A673 (cell line): Measurements from ENCODE around the gene TBX4. TPM values are rescaled to one million over a fixed set of nuclear protein-coding genes. Genes with fewer than 3 reads are reported as not detected.
"Not testable (repeated sequence)": the region's sequence is repeated elsewhere in the genome, so short reads cannot be mapped to it uniquely, and the experiment has no call there.

Experiments used
- BruUV-seq: library from RNA; stranded (reverse); fragments of 400-500 nt; replicated peaks from 2 replicates; lab custom pipeline; 2021; lab: Mats Ljungman, UMichigan
- CTCF ChIA-PET: fragments of 300-600 bp; sonication (Branson Sonifier 250); formaldehyde crosslinking; loops from one replicate; lab custom pipeline; 2022; ENCODE audit warnings: antibody characterized with exemption; lab: Charles Lee
- POLR2A ChIA-PET: fragments of 300-600 bp; sonication (Branson Sonifier 250); formaldehyde crosslinking; loops from one replicate; lab custom pipeline; 2022; ENCODE audit warnings: antibody characterized with exemption; ENCODE audit not compliant: low non-redundant PET; lab: Charles Lee
- DNase-seq: peaks from one replicate; pipeline ENCODE4 v3.0.0-alpha.2; 2015; ENCODE audit warnings: low spot score
- H3K27ac ChIP-seq: fragments of 200-600 bp; sonication (generic); 2 replicates; pipeline ENCODE4 v1.5.1; 2016; ENCODE audit warnings: mixed run types, low read depth, mild to moderate bottlenecking, mixed read lengths, antibody characterized with exemption, low read length; ENCODE audit not compliant: poor library complexity, severe bottlenecking
- H3K27me3 ChIP-seq: fragments of 200-600 bp; sonication (generic); replicated peaks from 2 replicates; pipeline ENCODE4 v1.6.1; 2017; ENCODE audit warnings: mixed run types, low read depth, mild to moderate bottlenecking, mixed read lengths, antibody characterized with exemption, low read length; ENCODE audit not compliant: insufficient read depth, poor library complexity
- H3K36me3 ChIP-seq: fragments of 200-600 bp; sonication (generic); 2 replicates; pipeline ENCODE4 v1.6.1; 2016; ENCODE audit warnings: mixed run types, mild to moderate bottlenecking, mixed read lengths, antibody characterized with exemption, low read length; ENCODE audit not compliant: insufficient read depth, poor library complexity, severe bottlenecking
- H3K4me1 ChIP-seq: fragments of 200-600 bp; sonication (generic); 2 replicates; pipeline ENCODE4 v1.6.1; 2017; ENCODE audit warnings: mixed run types, mild to moderate bottlenecking, mixed read lengths, antibody characterized with exemption, low read length; ENCODE audit not compliant: insufficient read depth, poor library complexity, severe bottlenecking
- H3K4me3 ChIP-seq: fragments of 200-600 bp; sonication (generic); 2 replicates; pipeline ENCODE4 v1.5.1; 2016; ENCODE audit warnings: low read depth, mixed run types, mild to moderate bottlenecking, mixed read lengths, low read length; ENCODE audit not compliant: poor library complexity, severe bottlenecking
- H3K9me3 ChIP-seq: fragments of 200-600 bp; sonication (generic); 2 replicates; pipeline ENCODE4 v1.6.1; 2016; ENCODE audit warnings: mixed run types, low read depth, mild to moderate bottlenecking, mixed read lengths, antibody characterized with exemption, low read length; ENCODE audit not compliant: poor library complexity, severe bottlenecking
- EZH2 ChIP-seq: fragments of 200-600 bp; sonication (generic); IDR thresholded peaks from 2 replicates; pipeline ENCODE4 v1.6.1; 2017; ENCODE audit warnings: borderline replicate concordance, low read depth, mild to moderate bottlenecking, mixed read lengths, antibody characterized with exemption, low read length; ENCODE audit not compliant: poor library complexity, severe bottlenecking
- intact Hi-C: fragments of 100-400 bp; cut with micrococcal nuclease; formaldehyde crosslinking; loops from one replicate; pipeline ENCODE4 v1.10.0; 2022; ENCODE audit not compliant: unreplicated experiment
- total RNA-seq: library from RNA; stranded (reverse); gene quantifications from 2 replicates; pipeline ENCODE4 v1.2.3, GENCODE V29; 2021
- TF ChIP-seq, protein P1 (sequence below): fragments of 300-800, 200-600 bp; sonication (generic); conservative IDR thresholded peaks from 2 replicates; pipeline ENCODE4 v1.5.1; 2017; ENCODE audit warnings: low read depth, mild to moderate bottlenecking, antibody characterized with exemption, low read length, moderate library complexity, mixed read lengths

Gene TBX4
- total RNA-seq, 1 experiment from 2014 or later = not detected

GRCh38 chr17:61490540-61490975, 38.3 kb downstream of the TBX4 start:
- Histone ChIP-seq H3K4me1 (no peaks in the 10 kb centered on the region), H3K36me3 (no peaks in the 10 kb centered on the region), H3K27me3 (no peaks in the 10 kb centered on the region), H3K4me3 (no peak overlapping the region), H3K9me3 (no peaks in the 10 kb centered on the region), H3K27ac (no peak overlapping the region)
- intact Hi-C loops = no loop called here
- TF ChIP-seq EZH2 = no peak
- TF ChIP-seq, protein P1, sequence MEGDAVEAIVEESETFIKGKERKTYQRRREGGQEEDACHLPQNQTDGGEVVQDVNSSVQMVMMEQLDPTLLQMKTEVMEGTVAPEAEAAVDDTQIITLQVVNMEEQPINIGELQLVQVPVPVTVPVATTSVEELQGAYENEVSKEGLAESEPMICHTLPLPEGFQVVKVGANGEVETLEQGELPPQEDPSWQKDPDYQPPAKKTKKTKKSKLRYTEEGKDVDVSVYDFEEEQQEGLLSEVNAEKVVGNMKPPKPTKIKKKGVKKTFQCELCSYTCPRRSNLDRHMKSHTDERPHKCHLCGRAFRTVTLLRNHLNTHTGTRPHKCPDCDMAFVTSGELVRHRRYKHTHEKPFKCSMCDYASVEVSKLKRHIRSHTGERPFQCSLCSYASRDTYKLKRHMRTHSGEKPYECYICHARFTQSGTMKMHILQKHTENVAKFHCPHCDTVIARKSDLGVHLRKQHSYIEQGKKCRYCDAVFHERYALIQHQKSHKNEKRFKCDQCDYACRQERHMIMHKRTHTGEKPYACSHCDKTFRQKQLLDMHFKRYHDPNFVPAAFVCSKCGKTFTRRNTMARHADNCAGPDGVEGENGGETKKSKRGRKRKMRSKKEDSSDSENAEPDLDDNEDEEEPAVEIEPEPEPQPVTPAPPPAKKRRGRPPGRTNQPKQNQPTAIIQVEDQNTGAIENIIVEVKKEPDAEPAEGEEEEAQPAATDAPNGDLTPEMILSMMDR = no peak
- no peak for DNase-seq
- BruUV-seq = no TSS peak
- CTCF ChIA-PET = no interaction called here
- POLR2A ChIA-PET = no interaction called here

- TF ChIP-seq, protein P1 = no peak
- no peak for TF ChIP-seq EZH2
- ChIA-PET CTCF (no interaction called here), POLR2A (no interaction called here)
- H3K4me3 ChIP-seq = no peak overlapping the region
- no peaks in the 10 kb centered on the region for H3K4me1 ChIP-seq
- H3K27me3 ChIP-seq = no peaks in the 10 kb centered on the region
- no peak for DNase-seq
- no peaks in the 10 kb centered on the region for H3K9me3 ChIP-seq
- no TSS peak for BruUV-seq
- intact Hi-C loops = no loop called here
- no peak overlapping the region for H3K27ac ChIP-seq
- no peaks in the 10 kb centered on the region for H3K36me3 ChIP-seq
Observed at GRCh38 chr17:61491981-61492380, 39.8 kb downstream of the TBX4 start.

- Histone ChIP-seq H3K4me3 (no peak overlapping the region), H3K27me3 (no peaks in the 10 kb centered on the region), H3K4me1 (no peaks in the 10 kb centered on the region), H3K27ac (no peak overlapping the region), H3K36me3 (no peaks in the 10 kb centered on the region), H3K9me3 (no peaks in the 10 kb centered on the region)
- ChIA-PET CTCF (no interaction called here), POLR2A (no interaction called here)
- no TSS peak for BruUV-seq
- no peak for DNase-seq
- intact Hi-C loops = no loop called here
- TF ChIP-seq, protein P1 = no peak
- no peak for TF ChIP-seq EZH2
Observed at GRCh38 chr17:61492759-61493526, 40.7 kb downstream of the TBX4 start.

DNA sequence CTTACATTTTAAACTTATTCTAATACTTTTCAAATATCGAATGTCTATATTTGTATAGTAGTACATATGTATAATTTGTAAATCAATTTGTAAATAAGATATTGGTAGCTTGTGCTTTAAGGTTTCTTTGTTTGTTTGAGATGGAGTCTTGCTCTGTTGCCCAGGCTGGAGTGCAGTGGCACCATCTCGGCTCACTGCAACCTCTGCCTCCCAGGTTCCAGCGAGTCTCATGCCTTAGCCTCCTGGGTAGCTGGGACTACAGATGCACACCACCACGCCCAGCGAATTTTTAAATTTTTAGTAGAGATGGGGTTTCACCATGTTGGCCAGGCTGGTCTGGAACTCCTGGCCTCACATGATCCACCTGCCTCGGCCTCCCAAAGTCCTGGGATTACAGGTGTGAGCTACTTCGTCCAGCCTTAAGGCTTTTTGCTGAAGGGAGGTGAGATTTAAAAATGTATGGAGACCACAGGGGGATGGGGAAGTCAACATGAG, 41.7 kb downstream of the TBX4 start:
- POLR2A ChIA-PET, H3K36me3 ChIP-seq, H3K4me3 ChIP-seq, H3K4me1 ChIP-seq, H3K27ac ChIP-seq, H3K27me3 ChIP-seq, intact Hi-C loops, H3K9me3 ChIP-seq, BruUV-seq, DNase-seq: not testable (repeated sequence)
- CTCF ChIA-PET = interaction anchor here (0.7 kb wide), 1 partner anchor 1073 kb away, joined by 3 read pairs; no protein-coding TSS in a partner anchor
